Choroid plexus epithelial cell (primary cell): ENCODE results near the gene NPHS2.

Experiments
- DNase-seq: peaks from one replicate; pipeline ENCODE4 v3.0.0-alpha.2; 2010; ENCODE audit warnings: low read depth
- H3K4me3 ChIP-seq: 2 replicates; pipeline ENCODE4 v1.5.1; 2011; ENCODE audit warnings: low read depth, mild to moderate bottlenecking, control low read depth, low read length, moderate library complexity
- CTCF ChIP-seq: conservative IDR thresholded peaks from 2 replicates; pipeline ENCODE4 v1.5.1; 2011; ENCODE audit warnings: low read depth, mild to moderate bottlenecking, control low read depth, inconsistent platforms, low read length, moderate library complexity

The NPHS2 gene

DNA sequence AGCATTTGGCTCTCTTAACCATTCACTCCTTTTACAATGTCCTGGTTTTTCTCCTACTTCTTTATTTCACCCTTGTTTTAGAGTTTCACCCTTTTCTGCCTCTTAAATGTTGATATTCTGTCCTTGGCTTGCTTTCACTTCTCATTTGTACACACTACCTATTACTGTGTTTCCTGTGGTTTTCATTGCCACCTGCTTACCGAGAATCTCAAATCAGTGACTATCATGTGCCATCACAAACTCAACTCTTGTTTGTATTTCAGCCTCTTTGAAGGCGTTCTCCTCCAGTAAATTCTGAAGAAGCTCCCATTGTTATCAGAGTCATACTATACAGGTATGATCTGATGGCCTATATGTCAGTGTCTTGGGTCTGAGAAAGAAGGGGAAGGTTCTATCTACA lies 65.7 kb downstream of the NPHS2 start:
- TF ChIP-seq CTCF = no peak
- no peak for DNase-seq

DNA sequence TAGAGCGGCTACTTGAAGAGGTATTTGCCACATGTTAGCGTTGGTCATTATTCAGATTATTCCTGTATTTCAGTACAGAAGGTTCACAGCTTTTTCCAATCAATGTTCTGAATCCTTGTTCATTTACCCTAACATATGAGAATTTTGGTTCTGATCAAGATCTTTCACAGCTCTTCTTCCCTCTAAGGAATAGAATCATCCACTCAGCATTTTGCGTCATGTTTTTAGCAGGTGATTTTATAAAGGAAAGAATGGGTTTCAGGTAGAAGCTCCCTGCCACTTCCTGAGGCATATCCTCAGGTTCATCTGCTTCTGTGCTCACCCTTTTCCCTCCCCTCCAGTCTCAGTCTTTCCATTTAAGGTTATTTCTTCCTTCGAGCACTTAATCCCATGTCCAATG lies 66.4 kb downstream of the NPHS2 start:
- H3K4me3 ChIP-seq = no peak overlapping the region
- DNase-seq = no peak
- no peak for TF ChIP-seq CTCF

More for the DNA sequence above, 65.7 kb downstream of the NPHS2 start:
- no peak overlapping the region for H3K4me3 ChIP-seq

DNA sequence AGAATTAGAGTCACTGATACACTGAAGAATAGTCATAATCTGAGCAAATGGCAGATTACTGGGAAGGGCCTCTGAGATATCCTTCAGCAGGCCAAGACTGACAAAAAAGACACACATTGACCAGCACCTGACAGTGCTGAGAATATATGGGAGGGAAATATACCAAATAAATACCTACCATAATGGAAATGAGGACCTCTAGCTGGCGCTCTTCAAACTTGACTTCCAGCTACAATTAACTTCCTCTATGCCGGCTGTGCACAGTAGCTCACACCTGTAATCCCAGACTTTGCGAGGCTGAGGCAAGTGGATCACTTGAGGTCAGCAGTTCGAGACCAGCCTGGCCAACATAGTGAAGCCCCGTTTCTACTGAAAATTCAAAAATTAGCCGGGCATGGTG lies 69.5 kb downstream of the NPHS2 start:
- no peak for TF ChIP-seq CTCF
- no peak overlapping the region for H3K4me3 ChIP-seq

More for the DNA sequence above, 69.5 kb downstream of the NPHS2 start:
- DNase-seq = no peak
